MCF 10A (cell line): Measurements from ENCODE around the gene VSIG8. TPM values are rescaled to one million over a fixed set of nuclear protein-coding genes. Genes with fewer than 3 reads are reported as not detected.

Source experiments
- BruUV-seq: library from RNA; stranded (reverse); fragments of 400-500 nt; replicated peaks from 2 replicates; lab custom pipeline; 2021; lab: Mats Ljungman, UMichigan
- CTCF ChIA-PET: fragments of 300-600 bp; sonication (Branson Sonifier 250); formaldehyde crosslinking; extraction: SDS; loops from one replicate; lab custom pipeline; 2021; ENCODE audit warnings: antibody characterized with exemption, inconsistent platforms; lab: Yijun Ruan, JAX
- POLR2A ChIA-PET: fragments of 300-600, 350-650 bp; sonication (Branson Sonifier 250); formaldehyde crosslinking; extraction: SDS; loops from one replicate; lab custom pipeline; 2020; ENCODE audit warnings: antibody characterized with exemption, inconsistent platforms; lab: Yijun Ruan, JAX
- DNase-seq: peaks from one replicate; pipeline ENCODE4 v3.0.0-alpha.2; 2018; ENCODE audit not compliant: unreplicated experiment
- H3K27ac Mint-ChIP-seq: one replicate; pipeline ENCODE4 v1.8.0; 2022; ENCODE audit warnings: mild to moderate bottlenecking, low read depth, mixed read lengths; ENCODE audit not compliant: unreplicated experiment
- H3K27me3 Mint-ChIP-seq: one replicate; pipeline ENCODE4 v1.8.0; 2022; ENCODE audit warnings: mixed read lengths; ENCODE audit not compliant: insufficient read depth, unreplicated experiment
- H3K36me3 Mint-ChIP-seq: one replicate; pipeline ENCODE4 v1.8.0; 2022; ENCODE audit warnings: mild to moderate bottlenecking, moderate library complexity, mixed read lengths; ENCODE audit not compliant: insufficient read depth, unreplicated experiment
- H3K4me1 Mint-ChIP-seq: one replicate; pipeline ENCODE4 v1.8.0; 2022; ENCODE audit warnings: mixed read lengths; ENCODE audit not compliant: insufficient read depth, unreplicated experiment
- H3K4me3 Mint-ChIP-seq: one replicate; pipeline ENCODE4 v1.8.0; 2022; ENCODE audit warnings: mild to moderate bottlenecking, moderate library complexity, mixed read lengths; ENCODE audit not compliant: unreplicated experiment
- H3K9me3 Mint-ChIP-seq: one replicate; pipeline ENCODE4 v1.8.0; 2022; ENCODE audit warnings: mixed read lengths; ENCODE audit not compliant: unreplicated experiment
- intact Hi-C: fragments of 100-400 bp; cut with micrococcal nuclease; formaldehyde crosslinking; loops from 2 replicates; pipeline ENCODE4 v1.14.1; 2022
- total RNA-seq: library from RNA; stranded (reverse); gene quantifications from 2 replicates; pipeline ENCODE4 v1.2.3, GENCODE V29; 2022
- TF ChIP-seq, protein P1 (sequence below): fragments of 200-600 bp; IDR thresholded peaks from one replicate; pipeline ENCODE4 v1.8.0; 2022; ENCODE audit warnings: antibody characterized with exemption, mild to moderate bottlenecking; ENCODE audit not compliant: unreplicated experiment

Gene VSIG8
- total RNA-seq, 1 experiment from 2014 or later: not detected

DNA sequence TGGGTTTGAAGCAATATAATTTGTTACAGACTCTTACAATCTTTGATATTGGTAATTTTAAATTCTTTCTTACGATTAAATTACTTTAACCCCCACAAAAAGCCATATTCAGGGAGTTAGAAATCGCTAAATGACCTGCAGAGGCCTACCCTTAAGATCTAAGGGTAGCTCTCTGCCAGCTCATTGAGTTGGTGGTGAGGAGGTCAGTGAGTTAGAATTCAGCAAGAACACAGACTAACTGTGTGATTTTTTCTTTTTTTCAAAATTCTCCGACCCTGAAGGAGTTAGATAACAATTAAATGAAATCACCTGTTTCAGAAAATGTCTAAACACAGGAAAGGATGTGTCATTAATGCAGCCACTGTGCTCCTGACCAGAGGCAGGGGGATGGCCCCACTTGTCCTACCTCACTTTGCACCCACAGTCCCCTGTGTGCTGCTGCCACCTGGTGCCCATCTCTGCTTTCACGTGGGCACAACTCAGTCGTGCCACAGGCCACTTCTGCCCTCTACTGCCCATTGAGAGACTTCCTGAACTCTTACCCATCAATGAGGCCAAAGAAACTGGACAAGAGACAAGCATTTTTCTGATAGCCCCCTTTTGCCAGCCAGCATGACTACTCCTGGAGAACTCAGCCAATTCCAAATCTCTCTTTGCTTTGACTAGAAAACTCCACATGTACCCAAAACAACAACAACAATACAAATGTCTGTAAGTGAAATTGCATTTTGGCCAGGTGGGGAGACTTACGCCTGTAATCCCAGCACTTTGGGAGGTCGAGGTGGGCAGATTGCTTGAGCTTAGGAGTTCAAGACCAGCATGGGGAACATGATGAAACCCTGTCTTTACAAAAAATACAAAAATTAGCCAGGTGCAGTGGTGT is 29.1 kb upstream of the VSIG8 start:
- no peak overlapping the region for H3K4me3 Mint-ChIP-seq
- DNase-seq: peak; percentile 96
- CTCF ChIA-PET: interaction anchor here (0.6 to 15.0 kb wide), 90 partner anchors 13 to 884 kb away, joined by 3 to 1396 read pairs (median 5); partner anchors contain the start of genes ACKR1, APCS, DUSP23 and FCRL6
- no peaks in the 10 kb centered on the region for H3K27me3 Mint-ChIP-seq
- H3K36me3 Mint-ChIP-seq: no peaks in the 10 kb centered on the region
- H3K27ac Mint-ChIP-seq: peak overlapping the region; percentile 28
- TF ChIP-seq, protein P1, sequence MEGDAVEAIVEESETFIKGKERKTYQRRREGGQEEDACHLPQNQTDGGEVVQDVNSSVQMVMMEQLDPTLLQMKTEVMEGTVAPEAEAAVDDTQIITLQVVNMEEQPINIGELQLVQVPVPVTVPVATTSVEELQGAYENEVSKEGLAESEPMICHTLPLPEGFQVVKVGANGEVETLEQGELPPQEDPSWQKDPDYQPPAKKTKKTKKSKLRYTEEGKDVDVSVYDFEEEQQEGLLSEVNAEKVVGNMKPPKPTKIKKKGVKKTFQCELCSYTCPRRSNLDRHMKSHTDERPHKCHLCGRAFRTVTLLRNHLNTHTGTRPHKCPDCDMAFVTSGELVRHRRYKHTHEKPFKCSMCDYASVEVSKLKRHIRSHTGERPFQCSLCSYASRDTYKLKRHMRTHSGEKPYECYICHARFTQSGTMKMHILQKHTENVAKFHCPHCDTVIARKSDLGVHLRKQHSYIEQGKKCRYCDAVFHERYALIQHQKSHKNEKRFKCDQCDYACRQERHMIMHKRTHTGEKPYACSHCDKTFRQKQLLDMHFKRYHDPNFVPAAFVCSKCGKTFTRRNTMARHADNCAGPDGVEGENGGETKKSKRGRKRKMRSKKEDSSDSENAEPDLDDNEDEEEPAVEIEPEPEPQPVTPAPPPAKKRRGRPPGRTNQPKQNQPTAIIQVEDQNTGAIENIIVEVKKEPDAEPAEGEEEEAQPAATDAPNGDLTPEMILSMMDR: peak; percentile 100
- POLR2A ChIA-PET: interaction anchor here (0.8 to 7.0 kb wide), 8 partner anchors 10 to 680 kb away, joined by 4 to 57 read pairs (median 4); partner anchors contain the start of gene DUSP23
- no peaks in the 10 kb centered on the region for H3K9me3 Mint-ChIP-seq
- peaks cover 19% of the 10 kb centered on the region for H3K4me1 Mint-ChIP-seq
- no TSS peak for BruUV-seq
- intact Hi-C loops: loop anchor here (1.0 to 2.0 kb wide), 9 partner anchors 37 to 759 kb away; partner anchors contain the start of gene DUSP23

DNA sequence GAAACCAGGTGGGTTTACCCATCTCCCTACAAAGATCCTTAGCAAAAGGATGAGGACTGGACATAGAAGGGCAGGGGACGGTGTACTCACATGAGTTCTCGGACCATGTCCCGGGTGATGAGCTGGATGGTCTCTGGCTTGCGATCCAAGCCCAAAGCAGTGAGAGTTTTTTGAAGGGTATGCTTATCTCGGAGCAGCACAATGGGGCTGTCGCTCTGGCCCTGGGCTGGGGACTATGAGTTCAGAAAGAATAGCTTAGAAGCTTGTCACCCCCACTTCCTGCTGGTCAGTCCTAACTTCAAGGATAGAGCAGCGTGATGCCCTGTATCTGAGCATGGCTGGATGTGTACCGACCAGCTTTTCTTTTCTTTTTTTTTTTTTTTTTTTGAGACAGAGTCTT is 27.9 kb upstream of the VSIG8 start:
- ChIA-PET POLR2A (interaction anchor here (1.0 to 7.0 kb wide), 8 partner anchors 9 to 113 kb away, joined by 3 to 57 read pairs (median 6); partner anchors contain the start of gene DUSP23), CTCF (interaction anchor here (0.6 to 15.0 kb wide), 51 partner anchors 8 to 1192 kb away, joined by 3 to 1396 read pairs (median 6); partner anchors contain the start of genes APCS, DUSP23, FCRL6 and IGSF9)
- Mint-ChIP-seq H3K4me3 (no peak overlapping the region), H3K4me1 (peaks cover 19% of the 10 kb centered on the region), H3K27me3 (no peaks in the 10 kb centered on the region), H3K36me3 (no peaks in the 10 kb centered on the region), H3K9me3 (no peaks in the 10 kb centered on the region), H3K27ac (peak overlapping the region; percentile 44)
- DNase-seq: no peak
- TF ChIP-seq, protein P1: no peak
- TSS peak; percentile 90 for BruUV-seq
- intact Hi-C loops: no loop called here

DNA sequence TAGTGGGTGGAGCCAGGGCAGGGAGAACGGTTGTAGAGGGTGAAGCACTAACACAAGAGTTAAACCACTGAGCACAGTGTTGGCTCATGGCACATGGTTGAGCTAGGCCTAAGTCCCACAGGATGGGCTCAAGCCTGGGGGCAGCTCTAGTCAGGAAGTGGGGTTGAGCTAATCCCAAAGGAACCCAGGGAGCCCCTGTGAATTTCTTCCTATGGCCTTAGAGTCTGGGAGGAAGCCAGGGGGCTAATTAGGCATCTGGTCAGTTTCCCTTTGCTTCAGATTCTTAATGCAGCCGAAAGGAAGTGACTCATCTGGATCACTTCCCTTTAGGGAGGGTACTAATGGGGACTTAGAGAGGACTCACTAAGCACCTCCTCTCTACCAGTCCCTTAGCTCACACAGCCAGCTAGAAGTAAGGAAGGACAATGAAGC is 27.4 kb upstream of the VSIG8 start:
- H3K4me3 Mint-ChIP-seq: no peak overlapping the region
- intact Hi-C loops: no loop called here
- peak; percentile 96 for DNase-seq
- CTCF ChIA-PET: interaction anchor here (0.6 to 15.0 kb wide), 40 partner anchors 8 to 924 kb away, joined by 3 to 1396 read pairs (median 10); partner anchors contain the start of genes DUSP23, FCRL6, IGSF9 and SLAMF8
- no peaks in the 10 kb centered on the region for H3K9me3 Mint-ChIP-seq
- peak overlapping the region; percentile 44 for H3K27ac Mint-ChIP-seq
- POLR2A ChIA-PET: interaction anchor here (1.0 to 7.0 kb wide), 11 partner anchors 9 to 112 kb away, joined by 3 to 57 read pairs (median 5); partner anchors contain the start of gene DUSP23
- no peaks in the 10 kb centered on the region for H3K36me3 Mint-ChIP-seq
- TF ChIP-seq, protein P1: no peak
- no TSS peak for BruUV-seq
- H3K27me3 Mint-ChIP-seq: no peaks in the 10 kb centered on the region
- H3K4me1 Mint-ChIP-seq: peaks cover 19% of the 10 kb centered on the region
